HS-27A (cell line): Measurements from ENCODE around the gene AKR1C1.
A peak's percentile ranks its signal among the peaks of the same experiment; 100 is the strongest.
"Not testable (repeated sequence)": the region's sequence is repeated elsewhere in the genome, so short reads cannot be mapped to it uniquely, and the experiment has no call there.

Source experiments
- DNase-seq: peaks from one replicate; pipeline ENCODE4 v3.0.0-alpha.2; 2012; ENCODE audit warnings: low read depth, missing footprints

AKR1C1 gene

GRCh38 chr10:4962876-4963814, at the start of gene AKR1C1:
AKR1C1 (plus strand) TSS chr10:4963415; CDS start chr10:4963445, 30 bp downstream.
- DNase-seq = not testable (repeated sequence)

DNA sequence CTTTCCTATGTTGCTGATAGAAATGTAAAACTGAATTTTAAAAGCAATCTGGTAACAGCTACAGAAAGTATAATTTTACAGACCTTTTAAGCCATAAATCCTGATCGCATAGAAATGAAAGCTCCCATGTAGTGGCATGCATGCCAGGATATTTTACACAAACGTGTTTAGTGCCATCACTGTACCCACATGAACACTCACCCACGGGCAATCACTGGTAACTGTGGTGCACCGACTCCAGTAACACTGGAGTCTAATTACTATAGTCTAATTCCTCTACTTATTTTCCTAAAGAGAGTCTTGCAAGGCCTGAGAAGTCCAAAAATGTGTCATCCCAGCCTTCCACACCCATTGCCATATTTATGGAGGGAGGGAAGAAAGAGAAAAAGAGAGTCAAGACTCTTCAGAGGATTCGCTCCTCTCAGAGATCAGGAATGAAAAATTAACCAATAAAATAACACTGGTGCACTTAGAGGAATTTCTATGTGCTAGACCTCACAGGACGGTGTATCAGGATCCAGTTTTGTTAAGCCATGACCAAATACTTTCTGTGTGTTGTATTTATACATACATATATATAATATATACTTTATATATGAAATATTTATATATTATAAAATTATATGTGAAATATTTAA, 48.9 kb upstream of the AKR1C1 start:
- no peak for DNase-seq

- no peak for DNase-seq
Observed at GRCh38 chr10:4916086-4916716, 47.0 kb upstream of the AKR1C1 start.

- no peak for DNase-seq
Observed at GRCh38 chr10:4918236-4918635, 45.0 kb upstream of the AKR1C1 start.

DNA sequence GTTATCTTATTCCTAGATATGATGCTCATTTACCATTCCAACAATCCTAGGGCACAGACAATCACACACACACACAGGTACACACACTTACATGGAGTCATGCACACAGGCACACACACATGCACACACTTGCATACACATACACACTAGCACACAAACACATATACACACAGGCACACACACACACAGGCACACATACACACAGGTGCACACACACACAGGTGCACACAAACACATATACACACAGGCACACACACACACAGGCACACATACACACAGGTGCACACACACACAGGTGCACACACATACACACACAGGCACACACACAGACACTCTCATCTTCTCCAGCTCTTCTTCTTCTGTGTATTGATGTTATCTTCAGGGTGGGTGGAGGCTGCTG, 38.7 kb upstream of the AKR1C1 start:
- not testable (repeated sequence) for DNase-seq

- DNase-seq = no peak
Observed at GRCh38 chr10:4926400-4926799, 36.8 kb upstream of the AKR1C1 start.

GRCh38 chr10:4931587-4931986, 31.6 kb upstream of the AKR1C1 start:
- DNase-seq = no peak

DNA sequence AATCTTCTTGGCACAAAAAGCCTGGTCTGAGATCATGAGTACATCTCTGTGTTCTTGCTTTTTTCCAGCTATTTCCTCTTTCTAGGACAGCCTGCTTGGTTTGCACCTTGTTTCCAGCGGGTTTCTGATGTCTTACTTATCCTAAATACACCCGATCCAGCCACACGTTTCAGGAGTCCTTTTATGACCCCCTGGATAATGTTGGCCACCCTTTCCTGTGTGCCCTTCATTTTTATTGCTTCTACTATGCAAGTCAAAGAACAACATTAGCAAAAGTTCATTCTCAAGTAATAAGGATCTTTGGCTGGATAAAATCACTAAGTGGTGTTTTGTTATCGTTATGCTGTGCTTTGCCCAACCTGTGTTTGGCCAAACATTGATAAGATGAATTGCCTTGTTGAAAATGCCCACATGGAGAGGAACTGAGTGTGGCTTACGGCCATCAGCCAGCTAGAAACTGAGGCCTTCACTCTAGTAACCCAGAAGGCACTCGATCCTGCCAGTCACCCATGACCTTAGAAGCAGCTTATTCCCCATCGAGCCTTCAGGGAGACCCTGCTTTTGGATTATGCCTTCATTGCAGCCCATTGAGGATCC, 28.7 kb upstream of the AKR1C1 start:
- DNase-seq = no peak

DNA sequence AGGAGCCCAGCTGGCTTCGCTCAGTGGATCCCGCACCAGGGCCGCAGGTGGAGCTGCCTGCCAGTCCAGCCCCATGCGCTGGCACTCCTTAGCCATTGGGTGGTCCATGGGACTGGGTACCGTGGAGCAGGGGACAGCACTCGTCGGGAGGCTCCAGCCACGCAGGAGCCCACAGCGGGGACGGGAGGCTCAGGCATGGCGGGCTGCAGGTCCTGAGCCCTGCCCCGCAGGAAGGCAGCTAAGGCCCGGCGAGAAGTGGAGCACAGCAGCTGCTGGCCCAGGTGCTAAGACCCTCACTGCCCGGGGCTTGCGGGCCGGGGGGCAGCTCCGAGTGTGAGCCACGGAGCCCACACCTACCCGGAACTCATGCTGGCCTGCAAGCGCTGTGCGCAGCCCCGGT, 25.9 kb upstream of the AKR1C1 start:
- no peak for DNase-seq

GRCh38 chr10:4939224-4940072, 23.8 kb upstream of the AKR1C1 start:
- DNase-seq = no peak

- not testable (repeated sequence) for DNase-seq
Observed at GRCh38 chr10:4940073-4940428, 23.2 kb upstream of the AKR1C1 start.

GRCh38 chr10:4940909-4941308, 22.3 kb upstream of the AKR1C1 start:
- DNase-seq = not testable (repeated sequence)

DNA sequence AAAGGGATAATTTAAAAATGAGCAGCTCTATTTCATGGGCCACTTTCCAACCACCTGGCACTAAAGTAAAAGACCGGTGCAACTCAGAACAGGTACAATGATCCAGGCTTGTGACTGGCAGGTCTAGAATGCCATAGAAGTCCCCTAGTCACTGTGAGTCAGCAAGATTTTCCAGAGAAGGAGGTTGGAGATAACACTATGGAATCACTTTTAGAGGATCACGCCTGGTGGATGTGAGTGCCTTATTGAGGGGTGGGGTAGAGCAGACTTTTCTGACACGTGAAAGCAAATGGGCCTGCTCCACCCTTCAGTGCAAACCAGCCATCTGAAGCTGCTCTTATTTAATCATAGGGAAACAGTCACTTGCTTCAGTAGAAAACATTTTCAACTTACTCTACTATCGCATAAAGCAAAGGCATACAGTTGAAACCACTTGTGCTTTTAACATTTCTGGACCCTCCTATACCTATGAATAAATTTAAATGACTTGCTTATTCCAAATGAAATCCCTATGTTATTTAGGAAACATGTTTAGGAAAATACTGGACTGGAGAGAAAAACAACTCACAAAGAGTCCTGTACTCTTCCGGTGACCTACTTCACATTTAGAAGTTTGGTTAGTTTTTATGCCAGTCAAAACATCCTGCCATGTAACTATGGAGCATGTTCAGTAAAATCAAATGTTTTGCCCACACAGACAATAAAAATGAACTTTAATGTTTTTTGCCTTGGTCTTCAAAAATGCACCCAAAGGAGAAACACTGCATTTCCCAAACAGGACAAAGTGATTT, 21.5 kb upstream of the AKR1C1 start:
- DNase-seq = no peak

DNA sequence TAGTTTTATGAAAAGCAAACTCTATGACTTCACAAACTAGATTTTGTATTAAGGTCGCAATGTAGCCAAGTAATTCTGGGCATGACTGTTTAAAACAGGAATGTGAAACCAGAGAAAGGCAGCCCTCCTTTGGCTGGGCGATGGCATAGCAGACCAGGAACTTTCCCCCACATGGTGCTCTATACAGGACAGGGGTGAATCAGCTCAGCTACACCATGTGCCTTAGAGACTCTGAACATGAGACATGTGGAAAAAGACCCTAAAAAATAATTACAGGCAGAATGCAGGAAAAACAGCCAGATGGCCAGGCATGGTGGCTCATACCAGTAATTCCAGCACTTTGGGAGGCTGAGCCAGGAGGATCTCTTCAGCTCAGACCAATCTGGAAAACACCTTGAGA, 20.3 kb upstream of the AKR1C1 start:
- DNase-seq = peak; percentile 3

- DNase-seq = not testable (repeated sequence)
Observed at GRCh38 chr10:4943416-4943815, 19.8 kb upstream of the AKR1C1 start.

DNA sequence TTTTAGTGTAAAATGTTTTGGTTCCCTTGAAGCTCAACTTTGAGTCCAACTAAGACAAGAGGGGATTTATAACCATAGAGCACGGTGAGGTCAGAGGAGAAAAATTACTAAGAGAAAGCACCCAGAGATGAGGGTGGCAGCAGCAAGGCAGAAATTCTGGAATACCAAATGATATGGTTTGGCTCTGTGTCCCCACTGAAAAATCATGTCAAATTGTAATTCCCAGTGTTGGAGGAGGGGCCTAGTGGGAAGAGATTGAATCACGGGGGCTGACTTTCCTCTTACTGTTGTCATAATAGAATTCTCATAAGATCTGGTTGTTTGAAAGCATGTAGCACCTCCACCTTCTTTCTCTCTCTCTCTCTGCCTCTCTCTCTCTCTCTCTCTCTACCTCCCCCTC, 19.4 kb upstream of the AKR1C1 start:
- no peak for DNase-seq

DNA sequence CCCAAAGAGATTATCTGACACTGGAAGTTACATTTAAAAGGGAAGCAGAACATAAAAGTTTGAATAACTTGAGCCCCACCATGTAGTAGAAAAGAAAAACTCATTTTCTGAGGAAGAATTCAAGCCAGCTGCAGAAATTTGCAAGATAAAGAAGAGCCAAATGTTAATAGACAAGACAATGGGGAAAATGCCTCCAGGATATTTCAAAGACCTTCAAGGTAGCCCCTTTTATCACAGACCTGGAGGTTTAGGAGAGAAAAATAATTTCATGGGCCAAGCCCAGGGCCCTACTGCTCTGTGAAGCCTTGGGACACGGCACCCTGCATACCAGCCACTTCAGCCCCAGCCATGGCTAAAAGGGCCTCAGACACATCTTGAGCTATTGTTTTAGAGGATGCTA, 18.4 kb upstream of the AKR1C1 start:
- DNase-seq = no peak

- no peak for DNase-seq
Observed at GRCh38 chr10:4945766-4946717, 17.2 kb upstream of the AKR1C1 start.

DNA sequence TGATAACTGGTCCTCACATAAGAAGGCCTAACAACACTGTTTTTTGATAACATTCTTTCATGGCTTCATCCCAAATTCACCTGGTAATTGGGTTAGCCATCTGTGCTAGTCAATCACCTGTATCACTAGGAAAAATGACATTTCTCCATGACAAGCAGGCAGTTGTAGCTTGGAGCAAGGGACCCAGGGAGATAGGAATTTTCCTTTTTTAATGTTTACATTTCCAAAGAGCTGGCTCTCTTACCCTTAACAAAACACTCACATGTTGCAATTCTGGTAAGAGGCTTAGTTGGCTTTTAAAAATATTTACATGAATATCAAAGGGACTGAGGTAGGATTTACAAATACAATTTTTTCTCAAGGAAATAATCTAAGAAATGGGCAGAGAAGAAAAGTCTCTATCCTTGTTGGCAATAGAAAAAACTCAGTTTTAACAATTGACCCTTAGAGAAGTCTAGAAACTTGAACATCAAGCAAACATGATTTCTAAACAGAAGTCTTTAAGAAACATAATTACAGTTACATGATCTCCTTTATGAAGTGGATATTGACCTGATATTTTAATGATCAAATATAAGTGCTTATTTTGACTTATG, 16.1 kb upstream of the AKR1C1 start:
- DNase-seq = no peak
